Duodenal mucosa (tissue), 2 donors: ENCODE measurements around the gene DMRTC2.
A peak's percentile ranks its signal among the peaks of the same experiment; 100 is the strongest.
"Not testable (repeated sequence)": the region's sequence is repeated elsewhere in the genome, so short reads cannot be mapped to it uniquely, and the experiment has no call there.

Source experiments
- H3K27ac ChIP-seq: one replicate; pipeline ENCODE4 v1.7.0; 2013; ENCODE audit warnings: low read depth, low read length
- H3K27me3 ChIP-seq, 2 donors: one replicate each; pipeline ENCODE4 v1.7.0; 2013; ENCODE audit warnings: low read length in 2 of 2, control low read depth in 1 of 2; ENCODE audit not compliant: insufficient read depth in 2 of 2, control insufficient read depth in 1 of 2
- H3K36me3 ChIP-seq, 2 donors: one replicate each; pipeline ENCODE4 v1.7.0; 2013; ENCODE audit warnings: low read length in 2 of 2, control low read depth in 1 of 2; ENCODE audit not compliant: insufficient read depth in 2 of 2, control insufficient read depth in 1 of 2
- H3K4me1 ChIP-seq, 2 donors: one replicate each; pipeline ENCODE4 v1.7.0; 2013; ENCODE audit warnings: low read length in 2 of 2, control low read depth in 1 of 2; ENCODE audit not compliant: insufficient read depth in 2 of 2, control insufficient read depth in 1 of 2
- H3K4me3 ChIP-seq, 2 donors: one replicate each; pipeline ENCODE4 v1.7.0; 2013; ENCODE audit warnings: low read length in 2 of 2, low read depth in 1 of 2
- H3K9ac ChIP-seq, 2 donors: one replicate each; pipeline ENCODE4 v1.7.0; 2013; ENCODE audit warnings: low read length in 2 of 2, low read depth in 1 of 2
- H3K9me3 ChIP-seq, 2 donors: one replicate each; pipeline ENCODE4 v1.7.0; 2013; ENCODE audit warnings: low read length in 2 of 2, control low read depth in 1 of 2; ENCODE audit not compliant: control insufficient read depth in 1 of 2

Gene DMRTC2

DNA sequence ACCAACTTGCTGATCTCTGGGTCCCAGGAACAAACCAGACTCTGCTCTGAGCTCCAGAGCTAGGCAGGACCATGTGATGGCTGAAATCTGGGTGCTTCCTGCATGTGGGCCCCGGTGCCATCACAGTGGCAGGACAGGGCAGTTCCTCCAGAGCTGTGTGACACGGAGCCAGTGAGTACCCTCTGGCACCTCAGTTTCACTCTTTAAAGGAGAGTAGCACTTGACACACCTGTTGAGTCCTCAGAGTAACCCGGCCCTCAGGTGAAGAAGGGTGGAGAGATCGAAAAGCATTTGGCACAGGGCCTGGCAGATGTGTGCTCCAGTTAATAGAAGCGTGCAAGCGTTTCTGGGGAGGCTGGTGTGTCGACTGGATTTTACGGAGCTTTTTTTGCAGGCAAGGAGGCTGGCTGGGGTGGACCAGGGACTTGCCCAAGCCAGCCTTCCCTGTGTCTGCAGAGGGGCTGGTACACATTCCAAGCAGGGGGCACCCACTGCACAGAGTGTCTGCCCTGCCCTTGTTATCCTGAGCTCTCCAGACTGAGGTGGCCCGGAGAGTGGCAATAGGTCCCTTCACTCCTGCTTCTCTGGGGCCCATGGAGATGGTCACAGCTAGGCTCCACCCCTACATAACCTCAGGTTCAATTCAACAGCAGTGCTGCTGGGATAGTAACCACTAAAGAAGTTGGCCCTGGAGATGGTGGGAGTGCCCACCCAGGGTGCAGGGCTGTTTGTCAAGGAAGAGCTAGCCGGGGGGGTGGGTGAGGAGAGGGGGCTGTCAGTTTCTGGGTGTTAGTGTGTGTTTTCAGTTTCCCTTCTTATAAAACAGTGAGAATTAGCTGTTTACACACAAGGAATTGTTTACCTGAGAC is 23.5 kb downstream of the DMRTC2 start:
- Histone ChIP-seq H3K4me1 (peaks cover 61 to 84% of the 10 kb centered on the region in 2 donors), H3K27ac (peak overlapping the region; percentile 41), H3K27me3 (no peaks in the 10 kb centered on the region), H3K9ac (peak overlapping the region; percentile 29 to 45), H3K9me3 (no peaks in the 10 kb centered on the region), H3K4me3 (peak overlapping the region; percentile 16 to 33), H3K36me3 (peaks cover 30 to 56% of the 10 kb centered on the region in 2 donors)

- Histone ChIP-seq H3K27ac (no peak overlapping the region), H3K4me1 (peaks cover 60 to 82% of the 10 kb centered on the region in 2 donors), H3K27me3 (no peaks in the 10 kb centered on the region), H3K36me3 (peaks cover 28 to 52% of the 10 kb centered on the region in 2 donors), H3K9me3 (no peaks in the 10 kb centered on the region), H3K9ac (peak overlapping the region in 1 of 2 donors; percentile 15), H3K4me3 (no peak overlapping the region)
These were observed 24.1 kb downstream of the DMRTC2 start for GRCh38 chr19:41868989-41869300.

DNA sequence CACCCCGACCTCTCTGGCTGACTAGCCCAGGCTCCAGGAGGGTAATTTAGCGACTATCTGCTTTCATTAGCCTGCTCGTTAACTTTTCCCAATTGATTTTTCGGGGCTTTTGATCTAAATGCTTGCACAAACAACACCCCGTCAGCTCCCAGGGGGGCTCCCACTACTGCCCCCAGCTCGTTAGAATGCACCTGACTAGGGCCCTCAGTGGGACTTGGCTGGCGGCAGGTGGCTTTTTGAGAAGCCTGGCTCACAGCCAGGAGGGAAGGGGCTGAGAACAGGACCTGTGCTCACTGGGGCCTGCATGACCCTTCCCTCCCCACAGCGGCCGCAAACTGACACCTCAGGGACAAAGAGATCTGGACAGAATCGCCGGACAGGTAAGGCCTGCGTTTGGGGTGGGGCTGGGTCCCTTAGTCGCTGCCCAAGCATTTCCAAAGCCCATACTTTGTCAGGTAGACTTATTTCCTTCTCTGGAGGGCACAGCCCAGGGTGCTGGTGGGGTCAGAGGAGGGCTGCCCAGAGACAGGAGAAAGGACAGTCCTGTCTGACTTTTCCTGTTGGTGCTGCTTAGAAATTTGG is 24.6 kb downstream of the DMRTC2 start:
- Histone ChIP-seq H3K4me3 (no peak overlapping the region), H3K36me3 (peaks cover 23 to 47% of the 10 kb centered on the region in 2 donors), H3K27me3 (no peaks in the 10 kb centered on the region), H3K9me3 (no peaks in the 10 kb centered on the region), H3K9ac (no peak overlapping the region), H3K27ac (no peak overlapping the region), H3K4me1 (peaks cover 55 to 77% of the 10 kb centered on the region in 2 donors)

GRCh38 chr19:41870401-41870873 is 25.6 kb downstream of the DMRTC2 start:
- Histone ChIP-seq H3K27me3 (no peaks in the 10 kb centered on the region), H3K4me3 (no peak overlapping the region), H3K36me3 (peaks cover 16 to 37% of the 10 kb centered on the region in 2 donors), H3K9ac (no peak overlapping the region), H3K27ac (peak overlapping the region; percentile 15), H3K4me1 (peaks cover 46 to 68% of the 10 kb centered on the region in 2 donors), H3K9me3 (no peaks in the 10 kb centered on the region)

GRCh38 chr19:41871573-41872383 is 26.9 kb downstream of the DMRTC2 start:
- Histone ChIP-seq H3K4me1 (peaks cover 41 to 65% of the 10 kb centered on the region in 2 donors), H3K27ac (no peak overlapping the region), H3K4me3 (no peak overlapping the region), H3K9me3 (no peaks in the 10 kb centered on the region), H3K36me3 (peaks cover 11 to 33% of the 10 kb centered on the region in 2 donors), H3K27me3 (no peaks in the 10 kb centered on the region), H3K9ac (no peak overlapping the region)

GRCh38 chr19:41872384-41872774 is 27.5 kb downstream of the DMRTC2 start:
- peaks cover 11 to 33% of the 10 kb centered on the region in 2 donors for H3K36me3 ChIP-seq
- H3K9ac ChIP-seq, result no peak overlapping the region
- H3K4me3 ChIP-seq, result no peak overlapping the region
- no peaks in the 10 kb centered on the region for H3K9me3 ChIP-seq
- no peak overlapping the region for H3K27ac ChIP-seq
- H3K4me1 ChIP-seq, result peaks cover 47 to 66% of the 10 kb centered on the region in 2 donors
- no peaks in the 10 kb centered on the region for H3K27me3 ChIP-seq

- H3K27ac ChIP-seq, result no peak overlapping the region
- no peak overlapping the region for H3K9ac ChIP-seq
These were observed 28.2 kb downstream of the DMRTC2 start for GRCh38 chr19:41872775-41873647.

GRCh38 chr19:41875973-41876372 is 31.1 kb downstream of the DMRTC2 start:
- H3K4me1 ChIP-seq, result peaks cover 16 to 44% of the 10 kb centered on the region in 2 donors
- peak overlapping the region; percentile 41 for H3K27ac ChIP-seq
- H3K36me3 ChIP-seq, result peaks cover 0 to 14% of the 10 kb centered on the region in 2 donors
- H3K9me3 ChIP-seq, H3K27me3 ChIP-seq, H3K9ac ChIP-seq, H3K4me3 ChIP-seq: not testable (repeated sequence)

More at GRCh38 chr19:41872775-41873647, 28.2 kb downstream of the DMRTC2 start:
- Histone ChIP-seq H3K4me1 (peaks cover 42 to 66% of the 10 kb centered on the region in 2 donors), H3K4me3 (no peak overlapping the region), H3K9me3 (no peaks in the 10 kb centered on the region), H3K36me3 (peaks cover 11 to 33% of the 10 kb centered on the region in 2 donors), H3K27me3 (no peaks in the 10 kb centered on the region)
